ENCODE data around the gene MEIS2. TPM values are rescaled to one million over a fixed set of nuclear protein-coding genes. Genes with fewer than 3 reads are reported as not detected.

The MEIS2 gene
- total RNA-seq, 1 donor from 2014 or later, result 35.6 TPM

DNA sequence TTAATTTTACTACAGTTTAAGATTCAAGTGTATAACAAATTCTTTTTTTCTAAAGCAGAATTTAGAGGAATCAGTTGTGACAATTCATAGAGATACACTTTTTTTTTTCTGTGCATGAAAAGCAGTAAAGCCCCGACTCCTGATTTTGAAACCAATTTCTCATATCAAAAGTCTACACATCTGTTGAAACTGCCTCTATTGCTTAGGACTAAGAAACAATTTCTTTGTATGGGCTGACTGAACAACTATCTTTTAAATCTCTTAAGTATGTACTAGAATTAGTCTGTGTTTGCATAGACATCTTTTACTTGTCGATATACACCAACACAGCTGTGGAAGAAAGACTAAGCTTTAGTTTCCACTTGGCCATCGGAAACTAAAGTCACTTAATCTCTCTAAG lies 127.6 kb downstream of the MEIS2 start:
- peaks cover 3% of the 10 kb centered on the region for H3K36me3 Mint-ChIP-seq (ENCODE audit: low read depth, unreplicated experiment)
- no peak overlapping the region for H3K27ac Mint-ChIP-seq (ENCODE audit: unreplicated experiment)
- no peaks in the 10 kb centered on the region for H3K36me3 ChIP-seq (ENCODE audit: insufficient read depth, low read length)
- peaks cover 14% of the 10 kb centered on the region for H4K20me1 ChIP-seq (ENCODE audit: insufficient read depth, low read length)
- no peak overlapping the region for H3K4me2 ChIP-seq (ENCODE audit: low read length)
- H3K4me3 ChIP-seq (ENCODE audit: insufficient read depth, low read depth, low read length), result no peak overlapping the region
- H3K9ac ChIP-seq (ENCODE audit: low read length), result no peak overlapping the region
- no peak overlapping the region for H3K4me3 Mint-ChIP-seq (ENCODE audit: unreplicated experiment)
- no peak for TF ChIP-seq EZH2 (IDR thresholded peaks at IDR 0.05; ENCODE audit: insufficient read depth, low read length)
- TF ChIP-seq CTCF (IDR thresholded peaks at IDR 0.05; ENCODE audit: insufficient read depth, low read depth, low read length), result no peak
- no peaks in the 10 kb centered on the region for H3K27me3 ChIP-seq (ENCODE audit: insufficient read depth, low read length)
- H2AFZ ChIP-seq (ENCODE audit: low read depth, low read length), result no peak overlapping the region
- H3K9me3 Mint-ChIP-seq (ENCODE audit: unreplicated experiment), result no peaks in the 10 kb centered on the region
- H3K4me1 ChIP-seq (ENCODE audit: insufficient read depth, low read length), result no peaks in the 10 kb centered on the region
- FAIRE-seq (no peak), DNase-seq (ENCODE audit: low read depth) (no peak)
- H3K9me3 ChIP-seq (ENCODE audit: insufficient read depth, low read depth, low read length), result no peaks in the 10 kb centered on the region
- no peak overlapping the region for H3K27ac ChIP-seq (ENCODE audit: low read depth, low read length)
- no peaks in the 10 kb centered on the region for H3K4me1 Mint-ChIP-seq (ENCODE audit: low read depth, unreplicated experiment)
- no peaks in the 10 kb centered on the region for H3K27me3 Mint-ChIP-seq (ENCODE audit: low read depth, unreplicated experiment)
- peaks cover 3% of the 10 kb centered on the region for H3K79me2 ChIP-seq (ENCODE audit: insufficient read depth, low read length)

DNA sequence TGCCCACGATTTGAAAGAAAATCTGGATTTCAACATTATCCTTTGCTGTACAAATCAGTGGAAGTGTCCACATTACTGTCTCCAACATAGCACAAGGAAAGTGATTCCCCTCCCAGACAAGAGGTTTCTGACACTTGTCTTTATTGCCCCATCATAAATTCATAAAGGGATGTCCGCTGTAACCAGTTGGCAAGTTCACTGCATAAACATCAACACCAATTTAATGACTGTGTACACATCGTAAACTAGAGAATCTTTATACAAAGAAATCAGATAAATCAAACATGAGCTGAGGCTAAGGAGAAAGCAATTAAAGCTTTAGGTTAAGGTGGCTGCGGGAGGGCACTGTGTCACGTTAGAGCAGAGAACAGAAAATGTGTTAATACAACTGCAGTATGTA lies 129.8 kb downstream of the MEIS2 start:
- FAIRE-seq (no peak), DNase-seq (ENCODE audit: low read depth) (no peak)
- no peaks in the 10 kb centered on the region for H3K9me3 ChIP-seq (ENCODE audit: insufficient read depth, low read depth, low read length)
- no peaks in the 10 kb centered on the region for H3K27me3 Mint-ChIP-seq (ENCODE audit: low read depth, unreplicated experiment)
- H3K9me3 Mint-ChIP-seq (ENCODE audit: unreplicated experiment), result no peaks in the 10 kb centered on the region
- no peak overlapping the region for H3K27ac Mint-ChIP-seq (ENCODE audit: unreplicated experiment)
- H3K36me3 Mint-ChIP-seq (ENCODE audit: low read depth, unreplicated experiment), result peaks cover 3% of the 10 kb centered on the region
- no peak overlapping the region for H3K27ac ChIP-seq (ENCODE audit: low read depth, low read length)
- no peak overlapping the region for H3K4me3 ChIP-seq (ENCODE audit: insufficient read depth, low read depth, low read length)
- TF ChIP-seq CTCF (IDR thresholded peaks at IDR 0.05; ENCODE audit: insufficient read depth, low read depth, low read length) (no peak), EZH2 (IDR thresholded peaks at IDR 0.05; ENCODE audit: insufficient read depth, low read length) (no peak)
- H3K79me2 ChIP-seq (ENCODE audit: insufficient read depth, low read length), result peaks cover 2% of the 10 kb centered on the region
- H3K36me3 ChIP-seq (ENCODE audit: insufficient read depth, low read length), result no peaks in the 10 kb centered on the region
- H3K4me1 Mint-ChIP-seq (ENCODE audit: low read depth, unreplicated experiment), result no peaks in the 10 kb centered on the region
- peaks cover 19% of the 10 kb centered on the region for H4K20me1 ChIP-seq (ENCODE audit: insufficient read depth, low read length)
- H3K4me3 Mint-ChIP-seq (ENCODE audit: unreplicated experiment), result no peak overlapping the region
- H2AFZ ChIP-seq (ENCODE audit: low read depth, low read length), result no peak overlapping the region
- no peaks in the 10 kb centered on the region for H3K4me1 ChIP-seq (ENCODE audit: insufficient read depth, low read length)
- no peak overlapping the region for H3K9ac ChIP-seq (ENCODE audit: low read length)
- H3K27me3 ChIP-seq (ENCODE audit: insufficient read depth, low read length), result no peaks in the 10 kb centered on the region
- H3K4me2 ChIP-seq (ENCODE audit: low read length), result no peak overlapping the region

DNA sequence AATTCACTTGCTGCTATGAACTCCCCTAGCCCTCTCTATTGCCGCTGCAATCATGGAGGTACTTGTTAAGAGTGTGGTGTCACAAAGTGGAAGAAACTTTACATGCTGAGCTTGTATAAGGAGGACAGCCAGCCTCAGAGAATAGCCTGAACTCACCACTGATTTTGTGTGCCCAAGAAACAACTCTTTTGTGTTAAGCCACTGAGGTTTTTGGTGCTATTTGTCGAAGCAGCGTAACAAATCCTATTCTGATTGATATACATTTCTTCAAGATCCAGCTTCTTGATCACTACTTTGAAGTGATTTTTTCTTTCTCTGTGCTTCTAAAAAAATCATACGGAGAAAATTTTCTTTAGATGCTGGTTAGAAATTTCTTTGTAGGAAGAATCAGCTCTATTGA lies 132.4 kb downstream of the MEIS2 start:
- no peak overlapping the region for H3K27ac Mint-ChIP-seq (ENCODE audit: unreplicated experiment)
- DNase-seq (ENCODE audit: low read depth) (no peak), FAIRE-seq (no peak)
- no peak overlapping the region for H3K27ac ChIP-seq (ENCODE audit: low read depth, low read length)
- H3K9me3 ChIP-seq (ENCODE audit: insufficient read depth, low read depth, low read length), result no peaks in the 10 kb centered on the region
- H3K4me3 Mint-ChIP-seq (ENCODE audit: unreplicated experiment), result no peak overlapping the region
- no peak overlapping the region for H3K9ac ChIP-seq (ENCODE audit: low read length)
- no peak for TF ChIP-seq EZH2 (IDR thresholded peaks at IDR 0.05; ENCODE audit: insufficient read depth, low read length)
- no peak for TF ChIP-seq CTCF (IDR thresholded peaks at IDR 0.05; ENCODE audit: insufficient read depth, low read depth, low read length)
- peaks cover 3% of the 10 kb centered on the region for H3K36me3 Mint-ChIP-seq (ENCODE audit: low read depth, unreplicated experiment)
- no peak overlapping the region for H2AFZ ChIP-seq (ENCODE audit: low read depth, low read length)
- H3K9me3 Mint-ChIP-seq (ENCODE audit: unreplicated experiment), result no peaks in the 10 kb centered on the region
- peaks cover 3% of the 10 kb centered on the region for H3K36me3 ChIP-seq (ENCODE audit: insufficient read depth, low read length)
- no peak overlapping the region for H3K4me3 ChIP-seq (ENCODE audit: insufficient read depth, low read depth, low read length)
- H3K27me3 ChIP-seq (ENCODE audit: insufficient read depth, low read length), result no peaks in the 10 kb centered on the region
- H3K4me1 Mint-ChIP-seq (ENCODE audit: low read depth, unreplicated experiment), result no peaks in the 10 kb centered on the region
- H3K4me1 ChIP-seq (ENCODE audit: insufficient read depth, low read length), result no peaks in the 10 kb centered on the region
- H3K79me2 ChIP-seq (ENCODE audit: insufficient read depth, low read length), result peaks cover 2% of the 10 kb centered on the region
- no peaks in the 10 kb centered on the region for H3K27me3 Mint-ChIP-seq (ENCODE audit: low read depth, unreplicated experiment)
- H3K4me2 ChIP-seq (ENCODE audit: low read length), result no peak overlapping the region
- H4K20me1 ChIP-seq (ENCODE audit: insufficient read depth, low read length), result peaks cover 8% of the 10 kb centered on the region

Data from astrocyte (in vitro differentiated cells and primary cell).